Astrocyte (in vitro differentiated cells and primary cell): ENCODE measurements around the gene NXNL2. TPM values are rescaled to one million over a fixed set of nuclear protein-coding genes. Genes with fewer than 3 reads are reported as not detected.

Experiments
- DNase-seq: peaks from one replicate; pipeline ENCODE4 v3.0.0-alpha.2; 2010; ENCODE audit warnings: low read depth
- FAIRE-seq: peaks from 2 replicates; lab custom pipeline; 2011; peaks lifted over from hg19 to GRCh38; lab: Jason Lieb, UNC
- H2AFZ ChIP-seq: 2 replicates; pipeline ENCODE4 v1.6.0; 2012; ENCODE audit warnings: low read depth, low read length, inconsistent platforms
- H3K27ac ChIP-seq: 2 replicates; pipeline ENCODE4 v1.5.1; 2011; ENCODE audit warnings: low read depth, low read length, inconsistent platforms
- H3K27me3 ChIP-seq: 2 replicates; pipeline ENCODE4 v1.6.0; 2011; ENCODE audit warnings: low read length, inconsistent platforms; ENCODE audit not compliant: insufficient read depth
- H3K36me3 ChIP-seq: 2 replicates; pipeline ENCODE4 v1.5.1; 2011; ENCODE audit warnings: low read length, inconsistent platforms; ENCODE audit not compliant: insufficient read depth
- H3K4me1 ChIP-seq: 2 replicates; pipeline ENCODE4 v1.5.1; 2011; ENCODE audit warnings: low read length, inconsistent platforms; ENCODE audit not compliant: insufficient read depth
- H3K4me2 ChIP-seq: 2 replicates; pipeline ENCODE4 v1.6.0; 2012; ENCODE audit warnings: low read length, inconsistent platforms
- H3K4me3 ChIP-seq: 2 replicates; pipeline ENCODE4 v1.5.1; 2011; ENCODE audit warnings: low read depth, mild to moderate bottlenecking, low read length, inconsistent platforms; ENCODE audit not compliant: insufficient read depth
- H3K79me2 ChIP-seq: 2 replicates; pipeline ENCODE4 v1.6.0; 2012; ENCODE audit warnings: mild to moderate bottlenecking, low read length, inconsistent platforms; ENCODE audit not compliant: insufficient read depth
- H3K9ac ChIP-seq: 2 replicates; pipeline ENCODE4 v1.6.0; 2012; ENCODE audit warnings: mild to moderate bottlenecking, low read length, inconsistent platforms
- H3K9me3 ChIP-seq: 2 replicates; pipeline ENCODE4 v1.5.1; 2012; ENCODE audit warnings: low read depth, mild to moderate bottlenecking, low read length, inconsistent platforms; ENCODE audit not compliant: insufficient read depth
- H4K20me1 ChIP-seq: 2 replicates; pipeline ENCODE4 v1.6.0; 2012; ENCODE audit warnings: low read length, inconsistent platforms; ENCODE audit not compliant: insufficient read depth
- H3K27ac Mint-ChIP-seq: one replicate; pipeline ENCODE4 v1.8.0; 2021; ENCODE audit warnings: mild to moderate bottlenecking, mixed read lengths; ENCODE audit not compliant: unreplicated experiment
- H3K27me3 Mint-ChIP-seq: one replicate; pipeline ENCODE4 v1.8.0; 2021; ENCODE audit warnings: low read depth, mixed read lengths; ENCODE audit not compliant: unreplicated experiment
- H3K36me3 Mint-ChIP-seq: one replicate; pipeline ENCODE4 v1.8.0; 2021; ENCODE audit warnings: low read depth, mixed read lengths; ENCODE audit not compliant: unreplicated experiment
- H3K4me1 Mint-ChIP-seq: one replicate; pipeline ENCODE4 v1.8.0; 2021; ENCODE audit warnings: low read depth, mixed read lengths; ENCODE audit not compliant: unreplicated experiment
- H3K4me3 Mint-ChIP-seq: one replicate; pipeline ENCODE4 v1.8.0; 2021; ENCODE audit warnings: mild to moderate bottlenecking, moderate library complexity, mixed read lengths; ENCODE audit not compliant: unreplicated experiment
- H3K9me3 Mint-ChIP-seq: one replicate; pipeline ENCODE4 v1.8.0; 2021; ENCODE audit warnings: mild to moderate bottlenecking, mixed read lengths; ENCODE audit not compliant: unreplicated experiment
- EZH2 ChIP-seq: IDR thresholded peaks from 2 replicates; pipeline ENCODE4 v1.6.1; 2012; ENCODE audit warnings: mild to moderate bottlenecking, low read length, inconsistent platforms; ENCODE audit not compliant: insufficient read depth
- total RNA-seq: library from RNA; stranded (reverse); gene quantifications from 2 replicates; pipeline ENCODE4 v1.2.1, GENCODE V29; 2021
- TF ChIP-seq, protein P1 (sequence below): IDR thresholded peaks from 2 replicates; pipeline ENCODE4 v1.5.1; 2011; ENCODE audit warnings: low read depth, mild to moderate bottlenecking, inconsistent platforms, low read length, moderate library complexity; ENCODE audit not compliant: insufficient read depth

The NXNL2 gene
- total RNA-seq, 1 donor from 2014 or later = 1.6 TPM

DNA sequence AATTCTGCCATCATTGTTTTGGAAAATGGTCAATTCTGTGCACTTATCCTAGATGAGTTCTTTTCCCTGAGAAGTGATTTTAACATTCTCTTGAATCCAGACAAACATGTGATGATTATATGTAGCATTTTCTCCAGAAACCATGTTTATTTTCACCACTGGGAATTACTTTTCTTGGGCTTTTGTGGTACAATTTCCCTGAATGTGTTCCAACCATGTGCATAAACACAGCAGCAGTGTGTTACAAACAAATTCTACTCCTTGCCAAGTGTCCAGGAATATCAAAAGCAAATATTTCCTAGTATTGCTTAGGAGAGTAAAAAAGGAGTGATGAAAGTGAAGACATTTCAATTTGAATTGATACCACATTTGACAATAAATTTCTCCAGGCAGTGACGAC lies 50.4 kb downstream of the NXNL2 start:
- H3K36me3 Mint-ChIP-seq = no peaks in the 10 kb centered on the region
- H3K4me3 Mint-ChIP-seq = no peak overlapping the region
- Histone ChIP-seq H2AFZ (no peak overlapping the region), H3K36me3 (no peaks in the 10 kb centered on the region), H3K27me3 (no peaks in the 10 kb centered on the region), H3K9me3 (no peaks in the 10 kb centered on the region), H3K4me3 (no peak overlapping the region), H3K9ac (no peak overlapping the region), H3K27ac (no peak overlapping the region), H3K79me2 (no peaks in the 10 kb centered on the region), H4K20me1 (no peaks in the 10 kb centered on the region), H3K4me1 (peaks cover 10% of the 10 kb centered on the region), H3K4me2 (no peak overlapping the region)
- no peak for TF ChIP-seq EZH2
- TF ChIP-seq, protein P1, sequence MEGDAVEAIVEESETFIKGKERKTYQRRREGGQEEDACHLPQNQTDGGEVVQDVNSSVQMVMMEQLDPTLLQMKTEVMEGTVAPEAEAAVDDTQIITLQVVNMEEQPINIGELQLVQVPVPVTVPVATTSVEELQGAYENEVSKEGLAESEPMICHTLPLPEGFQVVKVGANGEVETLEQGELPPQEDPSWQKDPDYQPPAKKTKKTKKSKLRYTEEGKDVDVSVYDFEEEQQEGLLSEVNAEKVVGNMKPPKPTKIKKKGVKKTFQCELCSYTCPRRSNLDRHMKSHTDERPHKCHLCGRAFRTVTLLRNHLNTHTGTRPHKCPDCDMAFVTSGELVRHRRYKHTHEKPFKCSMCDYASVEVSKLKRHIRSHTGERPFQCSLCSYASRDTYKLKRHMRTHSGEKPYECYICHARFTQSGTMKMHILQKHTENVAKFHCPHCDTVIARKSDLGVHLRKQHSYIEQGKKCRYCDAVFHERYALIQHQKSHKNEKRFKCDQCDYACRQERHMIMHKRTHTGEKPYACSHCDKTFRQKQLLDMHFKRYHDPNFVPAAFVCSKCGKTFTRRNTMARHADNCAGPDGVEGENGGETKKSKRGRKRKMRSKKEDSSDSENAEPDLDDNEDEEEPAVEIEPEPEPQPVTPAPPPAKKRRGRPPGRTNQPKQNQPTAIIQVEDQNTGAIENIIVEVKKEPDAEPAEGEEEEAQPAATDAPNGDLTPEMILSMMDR = no peak
- peaks cover 15% of the 10 kb centered on the region for H3K9me3 Mint-ChIP-seq
- H3K27me3 Mint-ChIP-seq = peaks cover 11% of the 10 kb centered on the region
- no peak overlapping the region for H3K27ac Mint-ChIP-seq
- DNase-seq (no peak), FAIRE-seq (no peak)
- H3K4me1 Mint-ChIP-seq = no peaks in the 10 kb centered on the region

DNA sequence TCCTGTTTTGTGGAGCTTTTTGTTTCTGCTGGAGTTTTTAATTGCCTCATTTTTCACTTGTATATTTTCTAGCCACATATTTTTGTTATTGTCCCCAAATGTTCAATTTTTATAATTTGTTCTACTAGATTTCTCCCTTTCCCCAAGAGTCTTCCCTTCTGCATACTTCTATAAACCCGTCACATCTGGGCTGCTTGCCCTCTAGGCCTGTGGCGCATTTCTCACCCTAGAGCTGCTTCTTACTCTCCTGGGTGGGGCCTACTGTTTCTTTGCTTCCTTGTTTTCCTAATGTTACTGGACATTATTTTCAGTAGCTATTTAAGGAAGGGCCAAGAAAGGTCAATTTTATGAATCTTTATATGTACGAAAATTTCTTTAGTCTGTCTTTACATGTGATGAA lies 51.5 kb downstream of the NXNL2 start:
- Histone ChIP-seq H3K9ac (no peak overlapping the region), H3K4me1 (peaks cover 10% of the 10 kb centered on the region), H3K36me3 (no peaks in the 10 kb centered on the region), H3K79me2 (no peaks in the 10 kb centered on the region), H3K4me2 (no peak overlapping the region), H4K20me1 (no peaks in the 10 kb centered on the region), H3K27me3 (no peaks in the 10 kb centered on the region), H3K27ac (no peak overlapping the region), H2AFZ (no peak overlapping the region), H3K9me3 (no peaks in the 10 kb centered on the region), H3K4me3 (no peak overlapping the region)
- Mint-ChIP-seq H3K9me3 (peaks cover 15% of the 10 kb centered on the region), H3K27ac (no peak overlapping the region), H3K4me3 (no peak overlapping the region), H3K4me1 (no peaks in the 10 kb centered on the region), H3K36me3 (no peaks in the 10 kb centered on the region), H3K27me3 (peaks cover 11% of the 10 kb centered on the region)
- TF ChIP-seq, protein P1 = no peak
- no peak for TF ChIP-seq EZH2
- no peak for FAIRE-seq
- peak; percentile 14 for DNase-seq

DNA sequence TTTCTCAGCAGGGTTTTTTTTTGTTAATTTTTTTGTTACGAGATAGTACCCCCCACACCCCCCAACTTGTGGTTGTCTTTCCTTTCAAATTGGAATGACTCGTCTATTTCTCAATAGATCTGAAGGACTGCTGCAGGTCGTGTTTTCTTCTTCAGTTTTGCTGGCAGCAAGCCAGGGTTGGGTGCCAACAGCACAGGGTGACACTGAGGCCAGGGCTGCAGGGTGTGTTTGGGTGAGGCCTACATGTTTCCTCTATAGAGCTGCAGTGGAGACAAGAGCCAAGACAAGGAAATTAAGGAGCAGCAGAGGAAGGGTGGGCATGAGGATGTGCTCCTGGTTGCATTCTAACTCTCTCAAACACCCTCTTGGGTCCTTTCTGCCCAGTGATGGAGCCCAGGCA lies 52.2 kb downstream of the NXNL2 start:
- peaks cover 15% of the 10 kb centered on the region for H3K9me3 Mint-ChIP-seq
- H3K9ac ChIP-seq = no peak overlapping the region

More for the DNA sequence above, 52.2 kb downstream of the NXNL2 start:
- no peaks in the 10 kb centered on the region for H3K36me3 ChIP-seq
- no peak overlapping the region for H3K4me2 ChIP-seq
- no peak overlapping the region for H3K4me3 ChIP-seq
- peaks cover 9% of the 10 kb centered on the region for H3K27me3 Mint-ChIP-seq
- H3K36me3 Mint-ChIP-seq = no peaks in the 10 kb centered on the region
- no peaks in the 10 kb centered on the region for H3K9me3 ChIP-seq
- H4K20me1 ChIP-seq = no peaks in the 10 kb centered on the region
- no peaks in the 10 kb centered on the region for H3K79me2 ChIP-seq
- no peaks in the 10 kb centered on the region for H3K27me3 ChIP-seq
- no peak overlapping the region for H2AFZ ChIP-seq
- H3K4me1 ChIP-seq = peaks cover 10% of the 10 kb centered on the region
- H3K27ac ChIP-seq = no peak overlapping the region
- no peak overlapping the region for H3K27ac Mint-ChIP-seq
- DNase-seq (no peak), FAIRE-seq (no peak)
- TF ChIP-seq EZH2 = no peak
- TF ChIP-seq, protein P1 = no peak
- no peaks in the 10 kb centered on the region for H3K4me1 Mint-ChIP-seq
- H3K4me3 Mint-ChIP-seq = no peak overlapping the region
